ENCODE measurements around the gene GYS1. TPM values are rescaled to one million over a fixed set of nuclear protein-coding genes. Genes with fewer than 3 reads are reported as not detected.
"Not testable (repeated sequence)": the region's sequence is repeated elsewhere in the genome, so short reads cannot be mapped to it uniquely, and the experiment has no call there.

Gene GYS1
- total and polyA plus RNA-seq, 2 of the 8 experiments (the other 6 are each of a cell fraction or from before 2014, with no cell fraction given): 30.0 to 38.7 TPM

DNA sequence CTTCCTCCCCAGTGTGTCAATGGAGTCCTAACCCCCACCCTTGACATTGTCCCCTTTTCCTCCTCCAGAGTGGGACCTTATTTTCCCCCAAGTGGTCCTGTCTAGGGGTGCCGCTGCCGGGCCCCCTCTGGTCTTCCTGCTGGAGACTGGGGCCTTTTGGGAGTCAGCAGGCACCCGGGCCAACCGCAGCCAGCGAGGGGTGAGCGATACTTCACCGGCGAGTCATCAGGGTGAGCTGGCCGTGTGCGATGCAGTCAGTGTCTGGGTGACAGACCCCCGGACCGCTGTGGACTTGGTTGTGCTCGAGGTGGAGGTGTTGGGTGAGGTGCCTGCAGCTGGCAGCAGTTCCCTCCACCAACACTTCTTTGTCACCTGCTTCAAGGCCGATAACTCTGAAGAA lies 36.6 kb upstream of the GYS1 start:
- H3K9me3 ChIP-seq (ENCODE audit: insufficient read depth in 2 of 2, low read depth in 1 of 2, low read length in 1 of 2); H3K18ac ChIP-seq (ENCODE audit: extremely low read depth, low read length); H3K36me3 ChIP-seq (ENCODE audit: control insufficient read depth in 2 of 4, insufficient read depth in 4 of 4, low read length in 3 of 4); H4K20me1 ChIP-seq (replicated peaks in 1 of 2; ENCODE audit: control insufficient read depth in 1 of 2, insufficient read depth in 2 of 2, low read length in 2 of 2); H2BK120ac ChIP-seq (replicated peaks; ENCODE audit: low read depth, low read length); H3K79me2 ChIP-seq (ENCODE audit: control insufficient read depth in 1 of 2, insufficient read depth in 2 of 2, low read length in 2 of 2); H3K4me3 ChIP-seq (ENCODE audit: extremely low read depth in 1 of 4, insufficient read depth in 2 of 4, low read depth in 3 of 4, low read length in 4 of 4); H3K27me3 ChIP-seq (replicated peaks in 1 of 4; ENCODE audit: control insufficient read depth in 3 of 4, extremely low read depth in 1 of 4, insufficient read depth in 3 of 4, low read length in 3 of 4); H3K9ac ChIP-seq (replicated peaks in 1 of 4; ENCODE audit: extremely low read depth in 1 of 4, low read depth in 3 of 4, low read length in 3 of 4); H2BK12ac ChIP-seq (ENCODE audit: low read depth, low read length); H2AFZ ChIP-seq (ENCODE audit: low read length); H2BK15ac ChIP-seq (ENCODE audit: low read length); H3K4me1 ChIP-seq (replicated peaks in 1 of 4; ENCODE audit: control insufficient read depth in 3 of 4, insufficient read depth in 4 of 4, low read length in 3 of 4); H3K14ac ChIP-seq (ENCODE audit: insufficient read length); H3K23ac ChIP-seq (ENCODE audit: insufficient read length); DNase-seq (ENCODE audit: low read depth in 1 of 2, low spot score in 2 of 2); H2AK5ac ChIP-seq (ENCODE audit: low read depth, low read length); H2BK20ac ChIP-seq (ENCODE audit: low read length); H3K56ac ChIP-seq (replicated peaks; ENCODE audit: insufficient read length, low read depth, low read length); H3K23me2 ChIP-seq (ENCODE audit: low read depth, low read length); H4K8ac ChIP-seq (ENCODE audit: extremely low read depth, insufficient read depth, low read length); H3K79me1 ChIP-seq (ENCODE audit: low read depth, low read length); H4K5ac ChIP-seq (ENCODE audit: insufficient read length, low read depth, low read length); H2BK5ac ChIP-seq (ENCODE audit: low read depth, low read length); H3K4ac ChIP-seq (replicated peaks; ENCODE audit: insufficient read length, low read depth, low read length); H3K4me2 ChIP-seq (ENCODE audit: insufficient read depth in 1 of 2, low read depth in 2 of 2, low read length in 2 of 2); H3K27ac ChIP-seq (ENCODE audit: low read depth, low read length); H4K91ac ChIP-seq (replicated peaks; ENCODE audit: insufficient read length, low read length); FAIRE-seq; POLR2A ChIA-PET (ENCODE audit: partially characterized antibody): not testable (repeated sequence)
- WGBS, 2 experiments (ENCODE audit: extremely low coverage in 1 of 2, insufficient coverage in 1 of 2, insufficient read length in 1 of 2, insufficient replicate concordance in 2 of 2, low coverage in 1 of 2, low lambda C conversion rate in 2 of 2, missing lambda C conversion rate in 1 of 2): 86% methylated on average over 14 of the region's 14 CpGs; no CpG with 5 or more reads in 1 of the 2 experiments
- CTCF ChIA-PET (ENCODE audit: partially characterized antibody): interaction anchor here (1.4 to 2.5 kb wide), 2 partner anchors 10 to 31 kb away, joined by 3 to 9 read pairs; a partner anchor contains a TSS

DNA sequence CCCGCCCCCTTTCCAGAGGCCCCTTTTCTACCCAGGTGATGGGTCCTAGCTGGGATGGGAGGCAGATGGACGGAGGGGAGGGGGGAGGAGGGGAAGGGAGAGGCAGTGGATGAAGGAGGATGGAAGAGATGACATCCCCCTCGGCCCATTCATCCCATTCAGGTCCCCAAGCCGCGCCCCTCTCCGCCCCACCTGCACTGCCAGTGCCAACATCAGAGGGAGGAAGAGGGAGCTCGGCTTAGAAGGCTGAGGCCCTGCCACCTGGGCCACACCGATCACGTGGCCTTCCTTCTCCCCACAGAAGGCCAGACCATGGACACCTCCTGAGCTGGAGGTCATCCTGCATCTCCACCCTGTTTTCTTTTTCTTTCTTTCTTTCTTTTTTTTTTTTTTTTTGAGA lies 35.6 kb upstream of the GYS1 start:
- not testable (repeated sequence) for H2BK5ac ChIP-seq (ENCODE audit: low read depth, low read length); H3K79me1 ChIP-seq (ENCODE audit: low read depth, low read length); H3K14ac ChIP-seq (ENCODE audit: insufficient read length); H3K23me2 ChIP-seq (ENCODE audit: low read depth, low read length); H3K79me2 ChIP-seq (ENCODE audit: control insufficient read depth in 1 of 2, insufficient read depth in 2 of 2, low read length in 2 of 2); H3K36me3 ChIP-seq (ENCODE audit: control insufficient read depth in 2 of 4, insufficient read depth in 4 of 4, low read length in 3 of 4); H2BK15ac ChIP-seq (ENCODE audit: low read length); H3K4me3 ChIP-seq (ENCODE audit: extremely low read depth in 1 of 4, insufficient read depth in 2 of 4, low read depth in 3 of 4, low read length in 4 of 4); H4K91ac ChIP-seq (replicated peaks; ENCODE audit: insufficient read length, low read length); H3K18ac ChIP-seq (ENCODE audit: extremely low read depth, low read length); H3K4me2 ChIP-seq (ENCODE audit: insufficient read depth in 1 of 2, low read depth in 2 of 2, low read length in 2 of 2); H2AK5ac ChIP-seq (ENCODE audit: low read depth, low read length); H3K4me1 ChIP-seq (replicated peaks in 1 of 4; ENCODE audit: control insufficient read depth in 3 of 4, insufficient read depth in 4 of 4, low read length in 3 of 4); H2BK20ac ChIP-seq (ENCODE audit: low read length); H4K20me1 ChIP-seq (replicated peaks in 1 of 2; ENCODE audit: control insufficient read depth in 1 of 2, insufficient read depth in 2 of 2, low read length in 2 of 2); H3K27me3 ChIP-seq (replicated peaks in 1 of 4; ENCODE audit: control insufficient read depth in 3 of 4, extremely low read depth in 1 of 4, insufficient read depth in 3 of 4, low read length in 3 of 4); H3K23ac ChIP-seq (ENCODE audit: insufficient read length); H2BK12ac ChIP-seq (ENCODE audit: low read depth, low read length); H4K8ac ChIP-seq (ENCODE audit: extremely low read depth, insufficient read depth, low read length); H3K56ac ChIP-seq (replicated peaks; ENCODE audit: insufficient read length, low read depth, low read length); FAIRE-seq; H3K27ac ChIP-seq (ENCODE audit: low read depth, low read length); DNase-seq (ENCODE audit: low read depth in 1 of 2, low spot score in 2 of 2); H4K5ac ChIP-seq (ENCODE audit: insufficient read length, low read depth, low read length); H3K9me3 ChIP-seq (ENCODE audit: insufficient read depth in 2 of 2, low read depth in 1 of 2, low read length in 1 of 2); H2BK120ac ChIP-seq (replicated peaks; ENCODE audit: low read depth, low read length); H3K9ac ChIP-seq (replicated peaks in 1 of 4; ENCODE audit: extremely low read depth in 1 of 4, low read depth in 3 of 4, low read length in 3 of 4); H2AFZ ChIP-seq (ENCODE audit: low read length); H3K4ac ChIP-seq (replicated peaks; ENCODE audit: insufficient read length, low read depth, low read length)
- POLR2A ChIA-PET (ENCODE audit: partially characterized antibody): interaction anchor here (0.6 kb wide), 1 partner anchor 31 kb away, joined by 3 read pairs; no protein-coding TSS in a partner anchor
- CTCF ChIA-PET (ENCODE audit: partially characterized antibody): interaction anchor here (1.4 to 1.5 kb wide), 2 partner anchors 29 to 32 kb away, joined by 3 to 8 read pairs; no protein-coding TSS in a partner anchor
- 92% methylated on average over 2 of the region's 9 CpGs; no CpG with 5 or more reads in 1 of the 2 experiments for WGBS, 2 experiments (ENCODE audit: extremely low coverage in 1 of 2, insufficient coverage in 1 of 2, insufficient read length in 1 of 2, insufficient replicate concordance in 2 of 2, low coverage in 1 of 2, low lambda C conversion rate in 2 of 2, missing lambda C conversion rate in 1 of 2)

Measured in H1 (cell line).